Hepatocyte (in vitro differentiated cells): Measurements from ENCODE around the gene TSEN15. TPM values are rescaled to one million over a fixed set of nuclear protein-coding genes. Genes with fewer than 3 reads are reported as not detected.

Experiments used
- DNase-seq: peaks from one replicate; pipeline ENCODE4 v3.0.0-alpha.2; 2016; ENCODE audit warnings: low spot score
- H2AFZ ChIP-seq: fragments of 200-600 bp; sonication (generic); 2 replicates; pipeline ENCODE4 v1.6.0; 2016; ENCODE audit warnings: antibody characterized with exemption, mild to moderate bottlenecking
- H3K27ac ChIP-seq: fragments of 200-600 bp; sonication (generic); 2 replicates; pipeline ENCODE4 v1.5.1; 2016; ENCODE audit warnings: mild to moderate bottlenecking
- H3K27me3 ChIP-seq: fragments of 200-600 bp; sonication (generic); 2 replicates; pipeline ENCODE4 v1.6.1; 2016
- H3K36me3 ChIP-seq: fragments of 200-600 bp; sonication (generic); replicated peaks from 2 replicates; pipeline ENCODE4 v1.5.1; 2016; ENCODE audit warnings: low read depth; ENCODE audit not compliant: insufficient read depth
- H3K4me1 ChIP-seq: fragments of 200-600 bp; sonication (generic); 2 replicates; pipeline ENCODE4 v1.5.1; 2016; ENCODE audit warnings: mild to moderate bottlenecking, moderate library complexity; ENCODE audit not compliant: insufficient read depth
- H3K4me2 ChIP-seq: fragments of 200-600 bp; sonication (generic); 2 replicates; pipeline ENCODE4 v1.6.0; 2016
- H3K4me3 ChIP-seq: fragments of 200-600 bp; sonication (generic); 2 replicates; pipeline ENCODE4 v1.5.1; 2016; ENCODE audit warnings: mild to moderate bottlenecking
- H3K79me2 ChIP-seq: fragments of 200-600 bp; sonication (generic); 2 replicates; pipeline ENCODE4 v1.6.0; 2017; ENCODE audit warnings: mild to moderate bottlenecking
- H3K9me2 ChIP-seq: fragments of 200-600 bp; sonication (generic); replicated peaks from 2 replicates; pipeline ENCODE4 v1.6.0; 2017; ENCODE audit warnings: mild to moderate bottlenecking; ENCODE audit not compliant: insufficient read depth
- H3K9me3 ChIP-seq: fragments of 200-600 bp; sonication (generic); 2 replicates; pipeline ENCODE4 v1.5.1; 2016; ENCODE audit warnings: low read depth, mild to moderate bottlenecking
- H4K20me1 ChIP-seq: fragments of 200-600 bp; sonication (generic); 2 replicates; pipeline ENCODE4 v1.6.0; 2016; ENCODE audit warnings: mild to moderate bottlenecking; ENCODE audit not compliant: insufficient read depth, poor library complexity, severe bottlenecking
- CTCF ChIP-seq: fragments of 200-600 bp; sonication (generic); IDR thresholded peaks from 2 replicates; pipeline ENCODE4 v1.5.1; 2016; ENCODE audit warnings: antibody characterized with exemption, mild to moderate bottlenecking; ENCODE audit not compliant: poor library complexity
- EZH2 ChIP-seq: fragments of 200-600 bp; sonication (generic); IDR thresholded peaks from 2 replicates; pipeline ENCODE4 v1.6.1; 2016; ENCODE audit warnings: antibody characterized with exemption, mild to moderate bottlenecking, borderline replicate concordance
- EZH2phosphoT487 ChIP-seq: fragments of 200-600 bp; sonication (generic); IDR thresholded peaks from one replicate; pipeline ENCODE4 v1.6.1; 2018; ENCODE audit warnings: antibody characterized with exemption, mild to moderate bottlenecking, low read depth, moderate library complexity; ENCODE audit not compliant: unreplicated experiment, severe bottlenecking
- WGBS: methylation state at CpG from one replicate; pipeline ENCODE4 v1.1.6; 2016; ENCODE audit warnings: low lambda C conversion rate; ENCODE audit errors: missing lambda C conversion rate; 5-methylcytosine and 5-hydroxymethylcytosine counted together
- polyA plus RNA-seq: library from polyadenylated mRNA; unstranded; fragments of >200 nt; fragmentation: Nextera tagmentation; extraction: Ambion mirVana; gene quantifications from 2 replicates; pipeline ENCODE4 v1.2.1, GENCODE V29; 2016
- total RNA-seq: library from RNA; depleted of rRNA; stranded (reverse); fragments of >200 nt; gene quantifications from 2 replicates; pipeline ENCODE4 v1.2.3, GENCODE V29; 2014

Gene TSEN15
- total and polyA plus RNA-seq, 2 experiments from 2014 or later = 35.7 to 46.5 TPM

- H3K9me2 ChIP-seq = no peaks in the 10 kb centered on the region
- TF ChIP-seq CTCF = no peak
- TF ChIP-seq EZH2 = no peak
- TF ChIP-seq EZH2phosphoT487 = no peak
- no peaks in the 10 kb centered on the region for H4K20me1 ChIP-seq
- H3K79me2 ChIP-seq = peaks cover 27% of the 10 kb centered on the region
- 31% methylated on average over 2 of the region's 2 CpGs for WGBS
- H3K4me2 ChIP-seq = no peak overlapping the region
- no peaks in the 10 kb centered on the region for H3K27me3 ChIP-seq
- no peaks in the 10 kb centered on the region for H3K36me3 ChIP-seq
- H2AFZ ChIP-seq = no peak overlapping the region
- no peaks in the 10 kb centered on the region for H3K9me3 ChIP-seq
- peaks cover 9% of the 10 kb centered on the region for H3K4me1 ChIP-seq
- H3K27ac ChIP-seq = peak overlapping the region; percentile 33
- no peak for DNase-seq
- H3K4me3 ChIP-seq = no peak overlapping the region
These were observed 5.5 kb downstream of the TSEN15 start for GRCh38 chr1:184056921-184057555.

- no peaks in the 10 kb centered on the region for H3K9me3 ChIP-seq
- no peak overlapping the region for H3K4me2 ChIP-seq
- no peak for DNase-seq
- no peaks in the 10 kb centered on the region for H3K36me3 ChIP-seq
- no peaks in the 10 kb centered on the region for H3K27me3 ChIP-seq
- H3K9me2 ChIP-seq = no peaks in the 10 kb centered on the region
- no peak overlapping the region for H2AFZ ChIP-seq
- H3K27ac ChIP-seq = no peak overlapping the region
- H4K20me1 ChIP-seq = no peaks in the 10 kb centered on the region
- TF ChIP-seq EZH2phosphoT487 = no peak
- no peak for TF ChIP-seq CTCF
- no peak for TF ChIP-seq EZH2
- H3K4me3 ChIP-seq = no peak overlapping the region
- peaks cover 9% of the 10 kb centered on the region for H3K4me1 ChIP-seq
- peaks cover 17% of the 10 kb centered on the region for H3K79me2 ChIP-seq
These were observed 8.4 kb downstream of the TSEN15 start for GRCh38 chr1:184059887-184060286.

GRCh38 chr1:184060316-184060715, 8.8 kb downstream of the TSEN15 start:
- H3K79me2 ChIP-seq = peaks cover 17% of the 10 kb centered on the region
- no peak overlapping the region for H3K27ac ChIP-seq
- H3K9me2 ChIP-seq = no peaks in the 10 kb centered on the region
- H3K36me3 ChIP-seq = no peaks in the 10 kb centered on the region
- WGBS = 76% methylated on average over 3 of the region's 3 CpGs
- H2AFZ ChIP-seq = no peak overlapping the region
- H4K20me1 ChIP-seq = no peaks in the 10 kb centered on the region
- no peaks in the 10 kb centered on the region for H3K27me3 ChIP-seq
- H3K4me1 ChIP-seq = peaks cover 9% of the 10 kb centered on the region
- no peak overlapping the region for H3K4me2 ChIP-seq
- DNase-seq = no peak
- H3K9me3 ChIP-seq = no peaks in the 10 kb centered on the region
- H3K4me3 ChIP-seq = no peak overlapping the region
- TF ChIP-seq EZH2phosphoT487 (no peak), CTCF (no peak), EZH2 (no peak)
